SJSA1 (cell line): ENCODE data around the gene VPS26B. TPM values are rescaled to one million over a fixed set of nuclear protein-coding genes. Genes with fewer than 3 reads are reported as not detected.

Experiments
- DNase-seq, 2 experiments: peaks; one replicate each; pipeline ENCODE4 v3.0.0-alpha.2; 2015 to 2020; ENCODE audit warnings: low spot score in 2 of 2, low read depth in 1 of 2
- H3K27ac ChIP-seq: fragments of 250-450 bp; sonication (Bioruptor Pico); 2 replicates; pipeline ENCODE4 v1.5.1; 2020; ENCODE audit warnings: mild to moderate bottlenecking, moderate library complexity
- H3K27me3 ChIP-seq: fragments of 250-450 bp; sonication (Bioruptor Pico); replicated peaks from 2 replicates; pipeline ENCODE4 v1.5.1; 2020; ENCODE audit warnings: mild to moderate bottlenecking, moderate library complexity
- H3K36me3 ChIP-seq: fragments of 250-450 bp; sonication (Bioruptor Pico); 2 replicates; pipeline ENCODE4 v1.5.1; 2020; ENCODE audit warnings: mild to moderate bottlenecking
- H3K4me1 ChIP-seq: fragments of 250-450 bp; sonication (Bioruptor Pico); replicated peaks from 2 replicates; pipeline ENCODE4 v1.6.1; 2021; ENCODE audit warnings: mild to moderate bottlenecking
- H3K4me3 ChIP-seq: fragments of 250-450 bp; sonication (Bioruptor Pico); 2 replicates; pipeline ENCODE4 v1.5.1; 2020; ENCODE audit warnings: mild to moderate bottlenecking
- H3K9me3 ChIP-seq: fragments of 250-450 bp; sonication (Bioruptor Pico); replicated peaks from 2 replicates; pipeline ENCODE4 v1.5.1; 2020; ENCODE audit warnings: mild to moderate bottlenecking
- total RNA-seq: library from RNA; depleted of rRNA; stranded (reverse); fragments of >200 nt; shearing (Covaris generic); gene quantifications from 2 replicates; pipeline ENCODE4 v1.2.3, GENCODE V29; 2014

VPS26B gene
- total RNA-seq, 1 experiment from 2014 or later: 17.8 TPM

GRCh38 chr11:134223121-134223520 lies 1.4 kb upstream of the VPS26B start:
- DNase-seq: peak in 1 of 2 experiments; percentile 3
- H3K27ac ChIP-seq: 0 out of 2 replicates have a peak overlapping the region, but pooled peaks have one; percentile 69
- H3K9me3 ChIP-seq: no peaks in the 10 kb centered on the region
- H3K4me3 ChIP-seq: peak overlapping the region; percentile 89
- H3K27me3 ChIP-seq: no peaks in the 10 kb centered on the region
- H3K4me1 ChIP-seq: no peaks in the 10 kb centered on the region
- peaks cover 15% of the 10 kb centered on the region for H3K36me3 ChIP-seq

GRCh38 chr11:134224710-134225664 lies 516 bp downstream of the VPS26B start:
- no peaks in the 10 kb centered on the region for H3K9me3 ChIP-seq
- H3K4me3 ChIP-seq: peak overlapping the region; percentile 89
- peak; percentile 20 to 44 for DNase-seq
- no peaks in the 10 kb centered on the region for H3K4me1 ChIP-seq
- H3K27me3 ChIP-seq: no peaks in the 10 kb centered on the region
- no peak overlapping the region for H3K27ac ChIP-seq
- H3K36me3 ChIP-seq: peaks cover 10% of the 10 kb centered on the region; the same call in 1 of the 2 replicates

GRCh38 chr11:134226806-134227325 lies 2.4 kb downstream of the VPS26B start:
- Histone ChIP-seq H3K36me3 (peaks cover 6% of the 10 kb centered on the region; the same call in 1 of the 2 replicates), H3K4me3 (no peak overlapping the region), H3K4me1 (no peaks in the 10 kb centered on the region), H3K27ac (no peak overlapping the region), H3K9me3 (no peaks in the 10 kb centered on the region), H3K27me3 (no peaks in the 10 kb centered on the region)
- DNase-seq: no peak

GRCh38 chr11:134228625-134229024 lies 4.2 kb downstream of the VPS26B start:
- no peak overlapping the region for H3K27ac ChIP-seq
- H3K36me3 ChIP-seq: no peaks in the 10 kb centered on the region
- DNase-seq: no peak
- H3K9me3 ChIP-seq: no peaks in the 10 kb centered on the region
- H3K4me1 ChIP-seq: no peaks in the 10 kb centered on the region
- no peaks in the 10 kb centered on the region for H3K27me3 ChIP-seq
- H3K4me3 ChIP-seq: no peak overlapping the region

- no peak for DNase-seq
- Histone ChIP-seq H3K36me3 (no peaks in the 10 kb centered on the region), H3K4me1 (no peaks in the 10 kb centered on the region), H3K9me3 (no peaks in the 10 kb centered on the region), H3K27me3 (no peaks in the 10 kb centered on the region), H3K27ac (no peak overlapping the region), H3K4me3 (no peak overlapping the region)
Observed at GRCh38 chr11:134229126-134229790, 4.8 kb downstream of the VPS26B start.

GRCh38 chr11:134230339-134230738 lies 5.9 kb downstream of the VPS26B start:
- no peak overlapping the region for H3K27ac ChIP-seq
- H3K36me3 ChIP-seq: no peaks in the 10 kb centered on the region
- no peak for DNase-seq
- H3K4me3 ChIP-seq: no peak overlapping the region
- no peaks in the 10 kb centered on the region for H3K9me3 ChIP-seq
- no peaks in the 10 kb centered on the region for H3K4me1 ChIP-seq
- H3K27me3 ChIP-seq: no peaks in the 10 kb centered on the region

GRCh38 chr11:134231958-134232659 lies 7.6 kb downstream of the VPS26B start:
- Histone ChIP-seq H3K4me1 (no peaks in the 10 kb centered on the region), H3K27me3 (no peaks in the 10 kb centered on the region), H3K9me3 (no peaks in the 10 kb centered on the region), H3K36me3 (no peaks in the 10 kb centered on the region), H3K27ac (no peak overlapping the region), H3K4me3 (no peak overlapping the region)
- no peak for DNase-seq

GRCh38 chr11:134233729-134234179 lies 9.3 kb downstream of the VPS26B start:
- Histone ChIP-seq H3K36me3 (no peaks in the 10 kb centered on the region), H3K27ac (no peak overlapping the region), H3K4me3 (no peak overlapping the region), H3K27me3 (no peaks in the 10 kb centered on the region), H3K9me3 (no peaks in the 10 kb centered on the region), H3K4me1 (no peaks in the 10 kb centered on the region)
- DNase-seq: no peak

- Histone ChIP-seq H3K9me3 (no peaks in the 10 kb centered on the region), H3K4me3 (no peak overlapping the region), H3K27ac (no peak overlapping the region), H3K36me3 (no peaks in the 10 kb centered on the region), H3K4me1 (no peaks in the 10 kb centered on the region), H3K27me3 (no peaks in the 10 kb centered on the region)
- DNase-seq: no peak
Observed at GRCh38 chr11:134235399-134235798, 10.9 kb downstream of the VPS26B start.

GRCh38 chr11:134236834-134237556 lies 12.5 kb downstream of the VPS26B start:
- Histone ChIP-seq H3K27me3 (no peaks in the 10 kb centered on the region), H3K9me3 (no peaks in the 10 kb centered on the region), H3K36me3 (no peaks in the 10 kb centered on the region), H3K4me1 (no peaks in the 10 kb centered on the region), H3K4me3 (no peak overlapping the region), H3K27ac (no peak overlapping the region)
- no peak for DNase-seq

- Histone ChIP-seq H3K27me3 (no peaks in the 10 kb centered on the region), H3K9me3 (no peaks in the 10 kb centered on the region), H3K4me1 (no peaks in the 10 kb centered on the region), H3K27ac (no peak overlapping the region), H3K36me3 (no peaks in the 10 kb centered on the region), H3K4me3 (no peak overlapping the region)
- no peak for DNase-seq
Observed at GRCh38 chr11:134237557-134237922, 13.1 kb downstream of the VPS26B start.

GRCh38 chr11:134238956-134239355 lies 14.5 kb downstream of the VPS26B start:
- no peak overlapping the region for H3K4me3 ChIP-seq
- no peaks in the 10 kb centered on the region for H3K27me3 ChIP-seq
- no peaks in the 10 kb centered on the region for H3K4me1 ChIP-seq
- H3K9me3 ChIP-seq: no peaks in the 10 kb centered on the region
- DNase-seq: no peak
- H3K36me3 ChIP-seq: no peaks in the 10 kb centered on the region
- no peak overlapping the region for H3K27ac ChIP-seq

- H3K4me3 ChIP-seq: no peak overlapping the region
- no peaks in the 10 kb centered on the region for H3K4me1 ChIP-seq
- no peaks in the 10 kb centered on the region for H3K9me3 ChIP-seq
- no peak overlapping the region for H3K27ac ChIP-seq
- no peak for DNase-seq
- no peaks in the 10 kb centered on the region for H3K27me3 ChIP-seq
- no peaks in the 10 kb centered on the region; the same call in 1 of the 2 replicates for H3K36me3 ChIP-seq
Observed at GRCh38 chr11:134240592-134240991, 16.1 kb downstream of the VPS26B start.
